GM18498 (cell line): ENCODE measurements around the gene CCDC201.
"Not testable (repeated sequence)": the region's sequence is repeated elsewhere in the genome, so short reads cannot be mapped to it uniquely, and the experiment has no call there.

Source experiments
- ATAC-seq: cut with Tn5 transposase; IDR thresholded peaks from one replicate; pipeline ENCODE4 v1.9.1; 2021; ENCODE audit warnings: mild to moderate bottlenecking, moderate library complexity; ENCODE audit not compliant: unreplicated experiment

CCDC201 gene

GRCh38 chr7:45874408-45875131, 1.7 kb upstream of the CCDC201 start:
- no peak for ATAC-seq

DNA sequence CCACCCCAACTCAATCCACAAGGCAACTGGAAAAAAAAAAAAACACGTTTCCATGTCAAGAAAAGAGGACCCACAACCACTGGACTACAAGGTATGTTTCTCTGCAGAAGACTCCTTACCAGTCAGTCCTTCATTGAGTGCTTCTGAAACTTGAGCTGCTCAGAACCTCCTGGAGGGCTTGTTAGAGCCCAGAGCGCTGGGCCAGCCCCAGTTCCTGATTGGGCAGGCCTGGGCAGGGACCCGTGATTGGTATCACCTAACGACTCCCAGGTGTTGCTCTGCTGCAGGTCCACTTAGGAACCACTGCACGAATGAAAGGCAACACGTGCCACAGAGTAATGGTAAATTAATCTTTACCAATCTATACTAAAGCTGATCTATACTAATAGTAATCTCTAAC, 473 bp upstream of the CCDC201 start:
- ATAC-seq = no peak

DNA sequence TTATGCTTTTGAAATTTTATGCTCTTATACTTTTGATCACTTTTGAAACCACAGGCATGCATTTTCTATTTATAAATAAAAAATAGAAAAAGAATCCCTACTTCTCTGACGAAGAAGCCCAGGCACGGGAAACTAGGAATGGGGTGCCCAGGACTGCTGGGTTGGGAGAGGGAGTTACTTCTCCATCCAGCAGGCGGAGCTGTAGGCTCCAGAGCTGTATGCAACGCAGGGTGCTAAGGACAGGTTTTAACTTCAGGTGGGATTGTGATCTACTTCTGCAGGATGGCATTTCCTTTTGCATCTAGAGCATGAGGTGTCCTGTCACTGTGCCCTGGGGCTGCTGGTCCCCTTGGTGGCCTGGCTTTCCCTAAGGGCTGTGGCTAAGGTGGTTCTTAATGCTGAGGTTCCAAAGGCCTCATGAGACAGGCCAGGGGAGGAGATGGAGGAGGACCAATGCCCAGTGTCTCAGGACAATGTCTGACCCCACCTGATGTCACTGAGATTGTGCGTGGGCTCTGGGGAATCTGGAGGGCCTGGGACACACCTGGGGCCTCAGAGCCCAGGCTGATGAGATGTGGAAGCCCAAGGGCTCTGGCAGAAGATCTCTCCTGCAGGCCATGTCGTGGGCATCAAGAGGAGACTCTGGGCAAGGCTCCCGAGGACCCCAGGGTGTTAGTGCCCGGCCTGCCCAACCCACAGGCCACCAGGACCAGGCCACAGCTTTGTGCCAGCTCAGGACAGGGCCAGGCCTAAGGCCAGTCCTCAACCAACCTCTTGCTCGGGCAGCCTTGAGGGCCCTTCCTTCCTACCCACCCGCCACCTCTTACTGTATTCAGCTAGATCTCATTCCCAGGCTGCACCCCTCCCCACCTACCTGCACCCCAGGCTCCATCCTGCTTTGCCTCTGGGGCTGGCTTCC, 507 bp downstream of the CCDC201 start:
- no peak for ATAC-seq

DNA sequence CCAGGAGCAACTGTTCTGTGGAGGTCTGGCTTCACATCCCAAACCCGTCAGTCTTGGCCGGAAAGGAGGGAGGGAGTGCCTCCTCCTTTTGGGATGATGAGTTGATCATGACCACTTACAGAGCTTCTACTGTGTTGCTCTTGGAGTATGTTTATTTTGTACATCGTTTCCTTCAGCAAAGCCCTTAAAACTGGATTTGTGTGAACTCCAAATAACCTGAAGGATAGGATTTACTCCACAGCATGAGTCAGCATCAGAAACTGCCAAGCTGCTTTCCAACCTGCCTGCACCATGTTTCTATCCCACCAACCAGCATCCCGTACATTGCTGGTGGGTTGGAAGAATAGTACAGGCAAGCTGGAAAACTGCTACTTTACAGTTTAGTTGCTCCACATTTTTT, 3.5 kb downstream of the CCDC201 start:
- ATAC-seq = no peak

GRCh38 chr7:45867471-45867870, 5.4 kb downstream of the CCDC201 start:
- ATAC-seq = no peak

GRCh38 chr7:45865594-45866410, 7.1 kb downstream of the CCDC201 start:
- ATAC-seq = no peak

GRCh38 chr7:45863715-45864114, 9.2 kb downstream of the CCDC201 start:
- no peak for ATAC-seq

GRCh38 chr7:45856888-45857287, 16.0 kb downstream of the CCDC201 start:
- not testable (repeated sequence) for ATAC-seq

DNA sequence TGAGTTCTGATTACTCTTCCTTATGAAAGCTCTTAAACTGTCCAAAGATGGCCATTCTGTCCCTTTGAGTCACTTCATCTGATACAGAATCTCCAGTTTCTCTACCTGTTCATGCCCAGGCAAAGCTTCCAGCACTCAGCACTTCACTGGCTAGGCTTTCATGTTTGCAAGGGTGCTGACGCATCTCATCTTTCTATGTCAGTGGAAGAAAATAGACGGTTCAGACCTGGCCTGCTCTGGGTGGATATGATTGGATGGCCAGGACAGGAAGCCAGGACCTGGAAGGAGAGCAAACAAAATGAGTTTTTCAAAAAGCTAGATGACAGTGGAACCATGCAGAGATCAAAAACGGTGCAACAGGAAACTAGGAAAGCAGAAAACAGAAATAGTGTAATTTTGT, 17.2 kb downstream of the CCDC201 start:
- not testable (repeated sequence) for ATAC-seq

DNA sequence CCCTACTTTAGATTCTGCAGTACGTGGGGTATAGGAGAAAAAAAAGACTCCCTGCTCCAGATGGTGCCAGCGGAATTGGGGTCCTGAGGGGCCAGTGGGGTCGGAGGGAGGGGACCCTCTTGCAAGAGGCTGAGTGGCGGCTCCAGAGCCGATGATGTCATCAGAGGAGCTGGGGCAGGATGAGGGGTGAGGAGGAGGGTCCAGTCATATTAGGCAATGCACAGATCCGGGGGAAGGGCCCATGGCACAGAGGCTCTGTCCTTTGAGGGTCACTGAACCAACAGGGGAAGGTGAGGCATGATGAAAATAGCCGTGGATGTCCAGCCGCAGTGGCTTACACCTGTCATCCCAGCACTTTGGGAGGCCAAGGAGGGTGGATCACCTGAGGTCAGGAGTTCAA, 19.4 kb downstream of the CCDC201 start:
- ATAC-seq = not testable (repeated sequence)

DNA sequence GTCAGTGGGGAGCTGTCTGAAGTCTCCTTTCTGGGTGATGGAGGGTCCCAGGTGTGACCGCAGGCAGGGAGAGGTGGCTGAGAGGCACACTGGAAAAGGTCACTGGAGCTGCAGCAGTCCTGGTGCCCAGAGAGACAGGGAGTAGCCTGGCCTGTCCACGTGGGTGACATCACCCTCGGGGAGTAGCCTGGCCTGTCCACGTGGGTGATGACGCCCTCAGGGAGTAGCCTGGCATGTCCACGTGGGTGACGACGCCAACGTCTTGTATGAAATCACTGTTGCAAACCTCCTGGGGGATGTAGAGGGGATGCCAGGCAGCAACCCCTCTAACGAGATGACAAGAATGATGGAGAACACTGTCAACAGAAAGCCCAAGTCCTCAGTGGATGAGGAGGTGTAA, 19.9 kb downstream of the CCDC201 start:
- ATAC-seq = not testable (repeated sequence)

- ATAC-seq = not testable (repeated sequence)
These were observed 24.1 kb downstream of the CCDC201 start for GRCh38 chr7:45848734-45849133.

DNA sequence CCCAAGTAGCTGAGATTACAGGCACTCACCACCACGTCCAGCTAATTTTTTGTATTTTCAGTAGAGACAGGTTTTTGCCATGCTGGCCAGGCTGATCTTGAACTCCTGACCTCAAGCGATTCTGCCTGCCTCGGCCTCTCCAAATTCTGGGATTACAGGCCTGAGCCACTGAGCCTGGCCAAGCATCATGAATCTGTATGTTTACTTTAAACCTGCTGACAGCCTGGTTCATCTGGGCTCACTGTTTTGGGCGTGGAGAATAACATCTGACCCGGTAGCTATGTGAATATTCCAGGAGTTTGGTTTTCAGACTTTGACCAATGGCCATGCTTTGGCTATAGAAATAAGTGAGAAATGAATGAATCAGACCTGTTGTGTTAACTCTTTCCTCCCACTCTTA, 26.3 kb downstream of the CCDC201 start:
- ATAC-seq = not testable (repeated sequence)

GRCh38 chr7:45841926-45842717, 30.8 kb downstream of the CCDC201 start:
- not testable (repeated sequence) for ATAC-seq

GRCh38 chr7:45838852-45839251, 34.0 kb downstream of the CCDC201 start:
- ATAC-seq = not testable (repeated sequence)

DNA sequence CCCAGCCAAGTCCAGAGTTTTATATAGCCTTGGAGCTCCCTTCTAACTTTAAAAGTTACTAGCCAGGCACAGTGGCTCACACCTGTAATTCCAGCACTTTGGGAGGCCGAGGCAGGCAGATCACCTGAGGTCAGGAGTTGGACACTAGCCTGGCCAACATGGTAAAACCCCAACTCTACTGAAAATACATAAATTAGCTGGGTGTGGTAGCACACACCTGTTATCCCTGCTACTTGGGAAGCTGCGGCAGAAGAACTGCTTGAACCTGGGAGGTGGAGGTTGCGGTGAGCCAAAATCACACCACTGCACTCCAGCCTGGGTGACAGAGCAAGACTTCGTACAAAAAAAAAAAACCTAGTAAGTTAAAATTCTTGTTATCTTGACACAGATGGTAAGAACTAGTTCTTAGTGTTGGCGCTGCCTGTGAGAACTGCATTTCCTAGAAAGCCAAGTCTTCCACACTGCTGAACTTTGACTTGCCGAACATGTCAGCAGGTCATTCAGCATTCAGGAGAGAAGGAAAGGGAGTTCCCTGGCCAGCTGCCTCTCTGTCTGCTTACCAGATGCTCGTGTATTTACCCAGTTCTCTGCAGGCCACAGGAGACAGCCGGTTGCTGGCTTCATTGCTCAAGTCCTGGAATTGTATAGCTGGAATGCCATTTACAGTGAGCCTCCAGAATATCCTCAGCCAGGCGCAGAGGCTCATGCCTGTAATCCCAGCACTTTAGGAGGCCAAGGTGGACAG, 40.3 kb downstream of the CCDC201 start:
- ATAC-seq = not testable (repeated sequence)

GRCh38 chr7:45829846-45830245, 43.0 kb downstream of the CCDC201 start:
- ATAC-seq = not testable (repeated sequence)

DNA sequence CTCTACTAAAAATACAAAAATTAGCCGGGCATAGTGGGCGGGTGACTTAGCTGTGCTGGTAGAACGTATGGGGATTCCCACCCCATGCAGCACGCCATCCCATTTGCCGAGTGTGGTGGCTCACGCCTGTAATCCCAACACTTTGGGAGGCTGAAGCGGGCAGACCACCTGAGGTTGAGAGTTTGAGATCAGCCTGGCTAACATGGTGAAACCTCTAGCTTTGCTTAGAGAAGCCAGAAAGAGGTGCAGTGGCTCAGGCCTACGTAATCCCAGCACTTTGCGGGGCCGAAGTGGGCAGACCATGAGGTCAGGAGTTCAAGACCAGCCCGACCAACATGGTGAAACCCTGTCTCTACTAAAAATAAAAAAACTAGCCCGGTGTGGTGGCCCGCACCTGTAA, 45.2 kb downstream of the CCDC201 start:
- ATAC-seq = not testable (repeated sequence)

DNA sequence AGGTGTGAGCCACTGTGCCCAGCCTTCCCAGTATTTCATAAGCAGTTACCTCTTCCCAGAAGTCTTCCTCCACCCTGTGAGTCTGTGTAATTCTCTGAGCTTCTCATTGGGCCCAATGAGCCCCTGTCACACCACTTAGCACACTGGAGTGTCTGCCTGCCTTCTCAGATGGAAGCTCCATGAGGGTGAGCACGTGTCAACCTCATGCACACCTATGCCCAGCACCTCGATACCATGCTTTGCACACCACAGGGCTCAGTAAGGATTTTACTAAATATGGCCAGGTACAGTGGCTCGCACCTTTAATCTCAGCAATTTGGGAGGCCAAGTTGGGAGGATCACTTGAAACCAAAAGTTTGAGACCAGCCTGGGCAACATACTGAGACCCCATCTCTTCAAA, 46.3 kb downstream of the CCDC201 start:
- not testable (repeated sequence) for ATAC-seq

GRCh38 chr7:45818763-45819162, 54.1 kb downstream of the CCDC201 start:
- not testable (repeated sequence) for ATAC-seq
